ENCODE data around the gene DEPDC5. TPM values are rescaled to one million over a fixed set of nuclear protein-coding genes. Genes with fewer than 3 reads are reported as not detected.

The DEPDC5 gene
- total and polyA plus RNA-seq, 2 of the 8 experiments (the other 6 are each of a cell fraction or from before 2014, with no cell fraction given): 18.3 to 26.5 TPM

DNA sequence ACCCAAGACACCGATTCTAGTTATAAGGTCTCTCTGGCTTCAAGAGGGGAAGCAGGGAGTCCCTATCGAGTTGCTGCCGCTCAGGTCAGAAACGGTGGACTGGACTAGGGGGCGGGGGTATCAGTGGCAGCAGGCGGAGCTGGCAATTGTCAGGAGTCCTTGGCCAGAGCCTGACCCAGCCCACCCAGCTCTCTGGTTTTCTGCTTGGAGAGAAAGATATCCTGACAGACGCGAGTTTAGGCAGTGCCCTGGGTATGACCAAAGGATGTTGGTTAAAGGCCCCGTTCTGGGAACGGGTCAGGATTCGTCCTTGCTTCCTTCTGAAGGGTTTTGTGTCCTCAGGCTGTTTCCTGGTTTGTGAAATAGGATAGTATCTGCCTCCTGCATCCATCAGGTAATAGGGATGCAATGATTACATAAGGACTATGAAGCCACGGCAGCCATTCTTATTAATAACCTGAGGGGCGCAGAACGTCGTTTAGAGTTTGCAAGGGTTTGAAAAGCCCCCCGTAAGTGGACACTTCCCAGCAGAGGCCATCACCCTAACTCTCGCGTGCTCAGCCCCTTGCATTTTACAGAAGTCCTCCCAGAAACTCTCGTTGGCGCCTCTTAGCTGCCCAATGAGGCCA, 700 bp upstream of the DEPDC5 start:
- Histone ChIP-seq H3K9me3 (ENCODE audit: insufficient read depth in 2 of 2, low read depth in 1 of 2, low read length in 1 of 2) (no peaks in the 10 kb centered on the region), H3K9ac (replicated peaks in 1 of 4; ENCODE audit: extremely low read depth in 1 of 4, low read depth in 3 of 4, low read length in 3 of 4) (peak overlapping the region in 3 of 4 experiments; percentile 70 to 96 (median 76); a peak in 6 of 7 replicates), H3K23me2 (ENCODE audit: low read depth, low read length) (peaks cover 14% of the 10 kb centered on the region; the same call in 1 of the 2 replicates), H3K4ac (replicated peaks; ENCODE audit: insufficient read length, low read depth, low read length) (peak overlapping the region; percentile 96), H3K18ac (ENCODE audit: extremely low read depth, low read length) (peak overlapping the region; percentile 97), H4K20me1 (replicated peaks in 1 of 2; ENCODE audit: control insufficient read depth in 1 of 2, insufficient read depth in 2 of 2, low read length in 2 of 2) (no peaks in the 10 kb centered on the region), H4K8ac (ENCODE audit: extremely low read depth, insufficient read depth, low read length) (peak overlapping the region; percentile 87; the same call in 1 of the 2 replicates), H2BK120ac (replicated peaks; ENCODE audit: low read depth, low read length) (peak overlapping the region; percentile 77), H3K14ac (ENCODE audit: insufficient read length) (peak overlapping the region; percentile 78), H3K4me3 (ENCODE audit: extremely low read depth in 1 of 4, insufficient read depth in 2 of 4, low read depth in 3 of 4, low read length in 4 of 4) (peak overlapping the region; percentile 53 to 67 (median 58)), H3K36me3 (ENCODE audit: control insufficient read depth in 2 of 4, insufficient read depth in 4 of 4, low read length in 3 of 4) (peaks cover 0 to 1% (median 0%) of the 10 kb centered on the region in 4 experiments; a peak in 2 of 8 replicates), H2BK15ac (ENCODE audit: low read length) (no peak overlapping the region), H3K27me3 (replicated peaks in 1 of 4; ENCODE audit: control insufficient read depth in 3 of 4, extremely low read depth in 1 of 4, insufficient read depth in 3 of 4, low read length in 3 of 4) (no peaks in the 10 kb centered on the region), H3K27ac (ENCODE audit: low read depth, low read length) (peak overlapping the region; percentile 70), H3K56ac (replicated peaks; ENCODE audit: insufficient read length, low read depth, low read length) (peak overlapping the region; percentile 66), H2AFZ (ENCODE audit: low read length) (no peak overlapping the region; the same call in 1 of the 2 replicates), H4K91ac (replicated peaks; ENCODE audit: insufficient read length, low read length) (peak overlapping the region; percentile 75), H2BK12ac (ENCODE audit: low read depth, low read length) (peak overlapping the region; percentile 52; the same call in 1 of the 2 replicates), H2BK20ac (ENCODE audit: low read length) (no peak overlapping the region), H3K79me2 (ENCODE audit: control insufficient read depth in 1 of 2, insufficient read depth in 2 of 2, low read length in 2 of 2) (peaks cover 7 to 24% of the 10 kb centered on the region in 2 experiments), H3K4me2 (ENCODE audit: insufficient read depth in 1 of 2, low read depth in 2 of 2, low read length in 2 of 2) (peak overlapping the region; percentile 85 to 95), H2BK5ac (ENCODE audit: low read depth, low read length) (peak overlapping the region; percentile 67), H3K4me1 (replicated peaks in 1 of 4; ENCODE audit: control insufficient read depth in 3 of 4, insufficient read depth in 4 of 4, low read length in 3 of 4) (peaks cover 5 to 14% (median 11%) of the 10 kb centered on the region in 4 experiments), H3K23ac (ENCODE audit: insufficient read length) (no peak overlapping the region), H4K5ac (ENCODE audit: insufficient read length, low read depth, low read length) (peak overlapping the region; percentile 81), H2AK5ac (ENCODE audit: low read depth, low read length) (0 out of 2 replicates have a peak overlapping the region, but pooled peaks have one; percentile 17), H3K79me1 (ENCODE audit: low read depth, low read length) (peaks cover 5% of the 10 kb centered on the region)
- POLR2A ChIA-PET (ENCODE audit: partially characterized antibody): interaction anchor here (0.7 to 3.0 kb wide), 16 partner anchors 10 to 407 kb away, joined by 3 to 11 read pairs (median 4); partner anchors contain the start of genes PATZ1 and PISD
- CTCF ChIA-PET (ENCODE audit: partially characterized antibody): interaction anchor here (4.1 kb wide), 1 partner anchor 218 kb away, joined by 13 read pairs; no protein-coding TSS in a partner anchor
- FAIRE-seq: no peak
- 6% methylated on average over 20 of the region's 20 CpGs; no CpG with 5 or more reads in 1 of the 2 experiments for WGBS, 2 experiments (ENCODE audit: extremely low coverage in 1 of 2, insufficient coverage in 1 of 2, insufficient read length in 1 of 2, insufficient replicate concordance in 2 of 2, low coverage in 1 of 2, low lambda C conversion rate in 2 of 2, missing lambda C conversion rate in 1 of 2)
- peak in 1 of 2 experiments; percentile 76 for DNase-seq (ENCODE audit: low read depth in 1 of 2, low spot score in 2 of 2)
- no peak for TF ChIP-seq ATF3 (IDR thresholded peaks at IDR 0.05; ENCODE audit: insufficient read depth, low read depth, low read length)
- no peak for TF ChIP-seq SIRT6 (IDR thresholded peaks at IDR 0.05; ENCODE audit: low read length)
- no peak for TF ChIP-seq KDM1A (IDR thresholded peaks at IDR 0.05; ENCODE audit: borderline replicate concordance, low read length)
- TF ChIP-seq TAF1 (IDR thresholded peaks at IDR 0.05; ENCODE audit: low read depth, low read length): peak; percentile 58
- TF ChIP-seq SAP30 (IDR thresholded peaks at IDR 0.05; ENCODE audit: insufficient read depth, insufficient replicate concordance, low read length): no peak
- no peak for TF ChIP-seq HDAC6 (IDR thresholded peaks at IDR 0.05; ENCODE audit: low read depth, low read length)
- peak in 1 of 2 experiments; percentile 42; a peak in 1 of 3 replicates for TF ChIP-seq POLR2A (IDR thresholded peaks at IDR 0.05; ENCODE audit: control extremely low read depth in 1 of 2, low read depth in 2 of 2, low read length in 2 of 2)
- no peak for TF ChIP-seq NRF1 (IDR thresholded peaks at IDR 0.05; ENCODE audit: low read depth, low read length)
- TF ChIP-seq TAF7 (optimal IDR thresholded peaks at IDR 0.05; ENCODE audit: borderline replicate concordance, low read depth, low read length): no peak
- peak; percentile 42; the same call in 1 of the 2 replicates for TF ChIP-seq TBP (IDR thresholded peaks at IDR 0.05; ENCODE audit: low read depth, low read length)
- peak; percentile 66 for TF ChIP-seq POLR2AphosphoS5 (IDR thresholded peaks at IDR 0.05; ENCODE audit: low read depth, low read length)
